Progenitor cell of endocrine pancreas (in vitro differentiated cells): ENCODE results near the gene RIC1. TPM values are rescaled to one million over a fixed set of nuclear protein-coding genes. Genes with fewer than 3 reads are reported as not detected.
"Not testable (repeated sequence)": the region's sequence is repeated elsewhere in the genome, so short reads cannot be mapped to it uniquely, and the experiment has no call there.

ENCODE experiments used
- DNase-seq: peaks from one replicate; pipeline ENCODE4 v3.0.0; 2021; ENCODE audit warnings: low spot score; ENCODE audit not compliant: unreplicated experiment
- H3K27ac Mint-ChIP-seq: 2 replicates; pipeline ENCODE4 v1.8.0; 2021; ENCODE audit warnings: mild to moderate bottlenecking, moderate library complexity, mixed read lengths
- H3K27me3 Mint-ChIP-seq: 2 replicates; pipeline ENCODE4 v1.8.0; 2021; ENCODE audit warnings: mixed read lengths
- H3K36me3 Mint-ChIP-seq: 2 replicates; pipeline ENCODE4 v1.8.0; 2022; ENCODE audit warnings: mixed read lengths; ENCODE audit not compliant: insufficient read depth
- H3K4me1 Mint-ChIP-seq: 2 replicates; pipeline ENCODE4 v1.8.0; 2021; ENCODE audit warnings: low read depth, mixed read lengths
- H3K4me3 Mint-ChIP-seq: 2 replicates; pipeline ENCODE4 v1.8.0; 2021; ENCODE audit warnings: low read depth, mild to moderate bottlenecking, moderate library complexity, mixed read lengths
- H3K9me3 Mint-ChIP-seq: 2 replicates; pipeline ENCODE4 v1.8.0; 2021; ENCODE audit warnings: low read depth, mixed read lengths
- total RNA-seq: library from RNA; stranded (reverse); gene quantifications from 2 replicates; pipeline ENCODE4 v1.2.1, GENCODE V29; 2021
- TF ChIP-seq, protein P1 (sequence below): fragments of 200-600 bp; sonication (generic); IDR thresholded peaks from one replicate; pipeline ENCODE4 v1.5.0; 2021; ENCODE audit warnings: antibody characterized with exemption, mild to moderate bottlenecking; ENCODE audit not compliant: unreplicated experiment

RIC1 gene
- total RNA-seq, 1 donor from 2014 or later, result 24.2 TPM

DNA sequence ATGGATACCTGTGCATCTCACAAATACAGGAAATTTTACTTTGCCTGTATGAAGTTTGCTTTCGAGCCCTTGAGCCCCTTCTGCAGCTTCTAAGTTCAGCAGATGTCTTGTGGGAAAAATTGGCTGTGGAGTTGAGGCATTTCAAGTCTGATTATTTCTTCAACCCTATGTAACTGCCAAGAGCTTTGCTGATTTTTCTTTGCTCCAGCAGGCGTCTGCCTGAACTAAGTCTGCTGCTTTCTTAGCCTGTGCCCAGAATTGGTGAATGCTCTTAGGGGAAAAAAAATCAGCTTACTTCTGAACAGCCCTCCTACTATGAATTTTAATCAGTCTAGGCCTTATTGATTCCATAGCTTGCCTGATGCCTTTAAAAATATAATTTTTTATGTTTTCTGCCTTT, 41.2 kb downstream of the RIC1 start:
- Mint-ChIP-seq H3K36me3 (peaks cover 19% of the 10 kb centered on the region), H3K27me3 (no peaks in the 10 kb centered on the region), H3K4me3 (no peak overlapping the region), H3K4me1 (peaks cover 3% of the 10 kb centered on the region), H3K27ac (no peak overlapping the region), H3K9me3 (peaks cover 17% of the 10 kb centered on the region)
- no peak for DNase-seq
- TF ChIP-seq, protein P1, sequence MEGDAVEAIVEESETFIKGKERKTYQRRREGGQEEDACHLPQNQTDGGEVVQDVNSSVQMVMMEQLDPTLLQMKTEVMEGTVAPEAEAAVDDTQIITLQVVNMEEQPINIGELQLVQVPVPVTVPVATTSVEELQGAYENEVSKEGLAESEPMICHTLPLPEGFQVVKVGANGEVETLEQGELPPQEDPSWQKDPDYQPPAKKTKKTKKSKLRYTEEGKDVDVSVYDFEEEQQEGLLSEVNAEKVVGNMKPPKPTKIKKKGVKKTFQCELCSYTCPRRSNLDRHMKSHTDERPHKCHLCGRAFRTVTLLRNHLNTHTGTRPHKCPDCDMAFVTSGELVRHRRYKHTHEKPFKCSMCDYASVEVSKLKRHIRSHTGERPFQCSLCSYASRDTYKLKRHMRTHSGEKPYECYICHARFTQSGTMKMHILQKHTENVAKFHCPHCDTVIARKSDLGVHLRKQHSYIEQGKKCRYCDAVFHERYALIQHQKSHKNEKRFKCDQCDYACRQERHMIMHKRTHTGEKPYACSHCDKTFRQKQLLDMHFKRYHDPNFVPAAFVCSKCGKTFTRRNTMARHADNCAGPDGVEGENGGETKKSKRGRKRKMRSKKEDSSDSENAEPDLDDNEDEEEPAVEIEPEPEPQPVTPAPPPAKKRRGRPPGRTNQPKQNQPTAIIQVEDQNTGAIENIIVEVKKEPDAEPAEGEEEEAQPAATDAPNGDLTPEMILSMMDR, result no peak

DNA sequence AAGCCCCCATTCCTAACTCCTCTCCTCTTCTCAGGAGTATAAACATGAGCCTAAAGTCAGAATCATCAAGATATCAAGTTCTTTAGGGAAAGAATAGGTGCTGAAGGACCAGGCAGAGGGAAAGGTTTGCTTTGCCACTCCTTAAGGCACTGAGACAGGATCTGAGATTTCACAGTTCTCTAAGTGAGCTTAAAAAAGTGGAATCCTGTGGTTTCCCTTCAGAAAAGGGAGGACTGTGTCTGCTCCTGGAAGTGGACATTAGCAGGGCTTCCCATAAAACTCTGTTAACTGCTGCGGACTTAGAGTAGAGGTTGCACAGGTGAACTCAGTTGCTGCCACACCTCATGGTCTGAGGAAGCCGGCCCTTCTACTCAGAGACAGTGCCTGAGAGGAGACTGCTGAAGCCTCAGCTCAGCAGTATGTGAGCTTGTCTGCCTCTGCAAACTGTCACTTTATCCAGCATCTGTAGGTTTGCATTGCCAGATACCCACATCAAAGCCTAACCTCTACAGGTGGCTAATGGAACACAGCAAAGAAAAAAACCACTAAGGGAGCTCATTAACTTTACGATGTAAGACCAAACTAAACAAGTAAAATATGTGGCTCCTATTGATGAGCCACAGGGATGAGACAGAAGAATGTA, 42.9 kb downstream of the RIC1 start:
- H3K36me3 Mint-ChIP-seq, result peaks cover 16% of the 10 kb centered on the region
- no peak for DNase-seq
- no peak overlapping the region for H3K27ac Mint-ChIP-seq
- H3K27me3 Mint-ChIP-seq, result no peaks in the 10 kb centered on the region
- TF ChIP-seq, protein P1, result no peak
- H3K9me3 Mint-ChIP-seq, result peaks cover 22% of the 10 kb centered on the region
- H3K4me3 Mint-ChIP-seq, result no peak overlapping the region
- peaks cover 3% of the 10 kb centered on the region for H3K4me1 Mint-ChIP-seq

DNA sequence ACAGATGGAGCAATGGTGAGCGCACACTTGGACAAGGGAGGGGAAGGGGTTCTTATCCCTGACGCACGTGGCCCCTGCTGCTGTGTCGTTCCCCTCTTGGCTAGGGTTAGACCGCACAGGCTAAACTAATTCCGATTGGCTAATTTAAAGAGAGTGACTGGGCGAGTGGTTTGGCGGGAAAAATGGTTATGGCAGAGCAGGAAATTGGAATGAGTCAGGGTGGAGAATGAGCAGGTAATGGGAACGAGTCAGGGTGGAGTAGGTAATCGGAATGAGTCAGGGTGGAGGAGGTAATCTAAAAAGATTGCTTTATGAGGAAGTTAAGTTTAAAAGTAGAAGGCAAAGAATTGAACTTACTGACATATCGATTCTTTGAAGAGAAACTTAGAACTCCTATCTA, 46.1 kb downstream of the RIC1 start:
- not testable (repeated sequence) for H3K27ac Mint-ChIP-seq

DNA sequence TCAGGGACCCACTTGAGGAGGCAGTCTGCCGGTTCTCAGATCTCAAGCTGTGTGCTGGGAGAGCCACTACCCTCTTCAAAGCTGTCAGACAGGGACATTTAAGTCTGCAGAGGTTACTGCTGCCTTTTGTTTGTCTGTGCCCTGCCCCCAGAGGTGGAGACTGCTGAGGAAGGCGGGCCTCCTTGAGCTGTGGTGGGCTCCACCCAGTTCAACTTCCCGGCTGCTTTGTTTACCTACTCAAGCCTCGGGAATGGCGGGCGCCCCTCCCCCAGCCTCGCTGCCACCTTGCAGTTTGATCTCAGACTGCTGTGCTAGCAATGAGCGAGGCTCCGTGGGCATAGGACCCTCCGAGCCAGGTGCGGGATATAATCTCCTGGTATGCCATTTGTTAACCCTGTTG, 54.7 kb downstream of the RIC1 start:
- not testable (repeated sequence) for H3K27ac Mint-ChIP-seq, H3K4me3 Mint-ChIP-seq, H3K4me1 Mint-ChIP-seq, DNase-seq, H3K27me3 Mint-ChIP-seq
- Mint-ChIP-seq H3K9me3 (peaks cover 30% of the 10 kb centered on the region), H3K36me3 (peaks cover 41% of the 10 kb centered on the region)

More for the DNA sequence above, 46.1 kb downstream of the RIC1 start:
- H3K4me3 Mint-ChIP-seq, H3K4me1 Mint-ChIP-seq, DNase-seq, H3K27me3 Mint-ChIP-seq: not testable (repeated sequence)
- Mint-ChIP-seq H3K9me3 (peaks cover 16% of the 10 kb centered on the region), H3K36me3 (peaks cover 14% of the 10 kb centered on the region)

DNA sequence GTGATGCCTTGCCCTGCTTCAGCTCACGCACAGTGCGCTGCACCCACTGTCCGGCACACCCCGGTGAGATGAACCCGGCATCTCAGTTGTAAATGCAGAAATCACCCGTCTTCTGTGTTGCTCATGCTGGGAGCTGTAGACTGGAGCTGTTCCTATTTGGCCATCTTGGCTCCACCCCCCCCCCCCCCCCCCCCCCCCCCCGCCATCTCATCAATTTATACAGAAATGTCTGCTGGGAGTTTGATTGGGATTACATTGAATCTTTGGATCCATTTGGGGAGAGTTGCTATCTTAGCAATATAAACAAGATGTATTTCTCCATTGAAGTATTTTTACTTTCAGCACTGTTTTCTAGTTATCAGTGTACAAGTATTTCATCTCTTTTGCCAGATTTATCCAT, 55.2 kb downstream of the RIC1 start:
- TF ChIP-seq, protein P1, result no peak
- Mint-ChIP-seq H3K27ac (no peak overlapping the region), H3K4me3 (no peak overlapping the region), H3K9me3 (peaks cover 30% of the 10 kb centered on the region), H3K27me3 (no peaks in the 10 kb centered on the region), H3K4me1 (peaks cover 2% of the 10 kb centered on the region), H3K36me3 (peaks cover 40% of the 10 kb centered on the region)
- no peak for DNase-seq

DNA sequence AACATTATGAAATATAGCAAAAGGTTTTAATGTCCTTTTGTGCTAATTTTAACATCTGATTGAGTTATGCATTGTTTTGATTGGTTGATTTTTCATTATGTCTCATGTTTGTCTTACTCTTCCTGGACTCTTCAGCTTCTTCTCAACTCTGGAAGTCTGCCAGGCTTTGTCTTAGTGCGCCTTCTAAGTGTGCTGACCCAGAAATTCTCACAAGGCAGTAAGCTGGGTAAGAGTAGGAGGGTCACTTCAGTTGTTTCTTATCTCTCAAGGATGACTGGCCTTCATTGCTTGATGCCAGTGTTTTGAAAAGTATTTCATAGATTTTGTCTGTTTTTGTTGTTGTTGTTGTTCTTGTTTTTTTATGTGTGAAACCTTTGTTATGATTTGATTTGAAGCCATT, 59.2 kb downstream of the RIC1 start:
- Mint-ChIP-seq H3K36me3 (peaks cover 20% of the 10 kb centered on the region), H3K4me3 (no peak overlapping the region), H3K9me3 (peaks cover 9% of the 10 kb centered on the region), H3K27me3 (no peaks in the 10 kb centered on the region), H3K4me1 (peaks cover 2% of the 10 kb centered on the region), H3K27ac (no peak overlapping the region)
- no peak for DNase-seq
- TF ChIP-seq, protein P1, result no peak
